C4-2B (cell line): ENCODE data around the gene MXD3.

Source experiments
- H3K27ac ChIP-seq: fragments of 450-650 bp; 2 replicates; pipeline ENCODE4 v1.5.1; 2017
- CTCF ChIP-seq: fragments of 450-650 bp; conservative IDR thresholded peaks from 2 replicates; pipeline ENCODE4 v1.5.1; 2017; ENCODE audit warnings: mild to moderate bottlenecking
- ZFX ChIP-seq: fragments of 450-650 bp; IDR thresholded peaks from 2 replicates; pipeline ENCODE4 v1.6.1; 2017

MXD3 gene

GRCh38 chr5:177288191-177288590 lies 23.5 kb downstream of the MXD3 start:
- H3K27ac ChIP-seq, result no peak overlapping the region
- TF ChIP-seq CTCF, result no peak
- TF ChIP-seq ZFX, result no peak

GRCh38 chr5:177276886-177277285 lies 34.8 kb downstream of the MXD3 start:
- H3K27ac ChIP-seq, result no peak overlapping the region
- TF ChIP-seq CTCF, result no peak
- no peak for TF ChIP-seq ZFX

GRCh38 chr5:177275883-177276282 lies 35.8 kb downstream of the MXD3 start:
- no peak overlapping the region for H3K27ac ChIP-seq
- TF ChIP-seq ZFX (no peak), CTCF (no peak)

- TF ChIP-seq ZFX, result no peak
- TF ChIP-seq CTCF, result no peak
- H3K27ac ChIP-seq, result no peak overlapping the region
Measured at GRCh38 chr5:177271113-177271512, 40.6 kb downstream of the MXD3 start.

- TF ChIP-seq ZFX (no peak), CTCF (no peak)
- no peak overlapping the region for H3K27ac ChIP-seq
Measured at GRCh38 chr5:177270653-177271052, 41.0 kb downstream of the MXD3 start.

GRCh38 chr5:177269976-177270375 lies 41.7 kb downstream of the MXD3 start:
- H3K27ac ChIP-seq, result no peak overlapping the region
- no peak for TF ChIP-seq CTCF
- no peak for TF ChIP-seq ZFX

GRCh38 chr5:177269232-177269895 lies 42.3 kb downstream of the MXD3 start:
- TF ChIP-seq ZFX, result no peak
- TF ChIP-seq CTCF, result no peak
- no peak overlapping the region for H3K27ac ChIP-seq
